ENCODE results near the gene HIVEP3.

DNA sequence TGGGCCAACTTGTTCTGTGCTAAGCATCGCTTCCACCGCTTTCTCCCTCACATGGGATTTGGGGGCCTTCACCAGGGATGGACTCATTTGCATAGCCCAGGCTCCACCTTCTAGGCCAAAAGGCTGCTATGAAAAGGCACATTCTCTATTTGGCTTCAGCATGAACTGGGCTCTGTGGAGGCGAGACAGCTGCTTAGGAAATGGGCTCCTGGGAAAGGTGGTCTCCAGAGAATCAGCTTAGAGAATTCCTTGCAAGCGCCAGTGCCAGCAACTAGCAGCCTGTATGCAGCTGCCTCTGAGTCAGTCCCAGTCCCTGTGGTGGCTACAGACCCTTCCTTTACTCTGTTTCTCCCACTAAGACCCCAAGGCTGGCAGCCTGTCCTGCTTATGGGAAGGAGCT, 214.5 kb downstream of the HIVEP3 start:
- TF ChIP-seq, protein P1, sequence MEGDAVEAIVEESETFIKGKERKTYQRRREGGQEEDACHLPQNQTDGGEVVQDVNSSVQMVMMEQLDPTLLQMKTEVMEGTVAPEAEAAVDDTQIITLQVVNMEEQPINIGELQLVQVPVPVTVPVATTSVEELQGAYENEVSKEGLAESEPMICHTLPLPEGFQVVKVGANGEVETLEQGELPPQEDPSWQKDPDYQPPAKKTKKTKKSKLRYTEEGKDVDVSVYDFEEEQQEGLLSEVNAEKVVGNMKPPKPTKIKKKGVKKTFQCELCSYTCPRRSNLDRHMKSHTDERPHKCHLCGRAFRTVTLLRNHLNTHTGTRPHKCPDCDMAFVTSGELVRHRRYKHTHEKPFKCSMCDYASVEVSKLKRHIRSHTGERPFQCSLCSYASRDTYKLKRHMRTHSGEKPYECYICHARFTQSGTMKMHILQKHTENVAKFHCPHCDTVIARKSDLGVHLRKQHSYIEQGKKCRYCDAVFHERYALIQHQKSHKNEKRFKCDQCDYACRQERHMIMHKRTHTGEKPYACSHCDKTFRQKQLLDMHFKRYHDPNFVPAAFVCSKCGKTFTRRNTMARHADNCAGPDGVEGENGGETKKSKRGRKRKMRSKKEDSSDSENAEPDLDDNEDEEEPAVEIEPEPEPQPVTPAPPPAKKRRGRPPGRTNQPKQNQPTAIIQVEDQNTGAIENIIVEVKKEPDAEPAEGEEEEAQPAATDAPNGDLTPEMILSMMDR (IDR thresholded peaks at IDR 0.05), result no peak
- no peak for TF ChIP-seq POLR2A (IDR thresholded peaks at IDR 0.05)
